Endothelial cell of umbilical vein (primary cell): ENCODE results near the gene REG1A. TPM values are rescaled to one million over a fixed set of nuclear protein-coding genes. Genes with fewer than 3 reads are reported as not detected.

Experiments used
- BruUV-seq: library from RNA; stranded (reverse); fragments of 400-500 nt; replicated peaks from 2 replicates; lab custom pipeline; 2021; lab: Mats Ljungman, UMichigan
- CTCF ChIA-PET: fragments of 300-600, 350-600 bp; sonication (Branson Sonifier 250); formaldehyde crosslinking; loops from one replicate; lab custom pipeline; 2021; ENCODE audit warnings: antibody characterized with exemption, inconsistent platforms; lab: Charles Lee
- POLR2A ChIA-PET: fragments of 300-600, 350-600 bp; sonication (Branson Sonifier 250); formaldehyde crosslinking; loops from one replicate; lab custom pipeline; 2021; ENCODE audit warnings: antibody characterized with exemption, inconsistent platforms; lab: Charles Lee
- DNase-seq: peaks from one replicate; pipeline ENCODE4 v3.0.0-alpha.2; 2011; ENCODE audit warnings: low read depth, low spot score
- FAIRE-seq: peaks from 2 replicates; lab custom pipeline; 2011; peaks lifted over from hg19 to GRCh38; lab: Jason Lieb, UNC
- H2AFZ ChIP-seq: 2 replicates; pipeline ENCODE4 v1.6.0; 2012; ENCODE audit warnings: low read depth, low read length, control low read depth, inconsistent platforms
- H3K27ac ChIP-seq: 2 replicates; pipeline ENCODE4 v1.5.1; 2011; ENCODE audit warnings: low read depth, mild to moderate bottlenecking, control low read depth, low read length, moderate library complexity; ENCODE audit not compliant: insufficient read depth
- H3K27me3 ChIP-seq, 2 experiments: 2 replicates each; pipeline versions ENCODE4 v1.6.0 to v1.6.1; 2011; ENCODE audit warnings: low read length in 2 of 2, mixed read lengths in 1 of 2; ENCODE audit not compliant: control insufficient read depth in 2 of 2, insufficient read depth in 2 of 2
- H3K36me3 ChIP-seq, 2 experiments: 2 replicates in 1 of 2; 3 replicates in 1 of 2; pipeline ENCODE4 v1.5.1; 2011; ENCODE audit warnings: low read length in 2 of 2, mild to moderate bottlenecking in 1 of 2, moderate library complexity in 1 of 2; ENCODE audit not compliant: control insufficient read depth in 2 of 2, insufficient read depth in 2 of 2; ENCODE audit errors: extremely low read depth in 1 of 2
- H3K4me1 ChIP-seq: 3 replicates; pipeline ENCODE4 v1.5.1; 2011; ENCODE audit warnings: mild to moderate bottlenecking, low read length; ENCODE audit not compliant: control insufficient read depth, insufficient read depth; ENCODE audit errors: extremely low read depth
- H3K4me2 ChIP-seq: 2 replicates; pipeline ENCODE4 v1.6.1; 2011; ENCODE audit warnings: low read length, control low read depth, mixed read lengths; ENCODE audit not compliant: insufficient read depth
- H3K4me3 ChIP-seq, 3 experiments: fragments of 200-600 bp in 1 of 3; sonication (generic), shearing (Covaris generic) in 1 of 3; replicated peaks in 1 of 3; 2 replicates each; pipeline ENCODE4 v1.5.1; 2011 to 2016; ENCODE audit warnings: control low read depth in 3 of 3, low read length in 3 of 3, mild to moderate bottlenecking in 2 of 3, inconsistent platforms in 1 of 3, low read depth in 1 of 3, moderate library complexity in 1 of 3; ENCODE audit not compliant: insufficient read depth in 1 of 3
- H3K79me2 ChIP-seq: 2 replicates; pipeline ENCODE4 v1.6.0; 2012; ENCODE audit warnings: low read length, inconsistent platforms; ENCODE audit not compliant: control insufficient read depth, insufficient read depth
- H3K9ac ChIP-seq: replicated peaks from 2 replicates; pipeline ENCODE3; 2011; ENCODE audit warnings: low read length, control low read depth; ENCODE audit not compliant: insufficient read depth; ENCODE audit errors: extremely low read depth
- H3K9me1 ChIP-seq: replicated peaks from 3 replicates; pipeline ENCODE4 v1.6.0; 2011; ENCODE audit warnings: mild to moderate bottlenecking, low read length; ENCODE audit not compliant: control insufficient read depth, insufficient read depth; ENCODE audit errors: extremely low read depth
- H3K9me3 ChIP-seq: replicated peaks from 2 replicates; pipeline ENCODE4 v1.5.1; 2012; ENCODE audit warnings: low read length, inconsistent platforms; ENCODE audit not compliant: control insufficient read depth, insufficient read depth
- H4K20me1 ChIP-seq: replicated peaks from 2 replicates; pipeline ENCODE3; 2011; ENCODE audit warnings: mild to moderate bottlenecking, low read length; ENCODE audit not compliant: control insufficient read depth, insufficient read depth; ENCODE audit errors: extremely low read depth
- EZH2 ChIP-seq: IDR thresholded peaks from 2 replicates; pipeline ENCODE4 v1.6.1; 2012; ENCODE audit warnings: borderline replicate concordance, low read depth, mild to moderate bottlenecking, moderate library complexity, low read length, inconsistent platforms; ENCODE audit not compliant: severe bottlenecking
- FOS ChIP-seq: IDR thresholded peaks from 2 replicates; pipeline ENCODE4 v1.6.1; 2011; ENCODE audit warnings: mild to moderate bottlenecking, low read length, moderate library complexity, borderline replicate concordance; ENCODE audit not compliant: insufficient read depth
- GATA2 ChIP-seq: IDR thresholded peaks from 2 replicates; pipeline ENCODE4 v1.7.0; 2011; ENCODE audit warnings: low read depth, mild to moderate bottlenecking, moderate library complexity, mixed read lengths, low read length; ENCODE audit not compliant: insufficient read length, insufficient read depth
- JUN ChIP-seq: IDR thresholded peaks from 2 replicates; pipeline ENCODE4 v1.6.1; 2011; ENCODE audit warnings: borderline replicate concordance, low read depth; ENCODE audit not compliant: insufficient read length, insufficient read depth
- MAX ChIP-seq: IDR thresholded peaks from 2 replicates; pipeline ENCODE4 v1.6.1; 2011; ENCODE audit not compliant: insufficient read depth, insufficient read length
- MYC ChIP-seq: IDR thresholded peaks from one replicate; pipeline ENCODE4 v1.6.1; 2011; ENCODE audit warnings: mild to moderate bottlenecking, low read depth, low read length
- POLR2A ChIP-seq: IDR thresholded peaks from 2 replicates; pipeline ENCODE4 v1.6.1; 2012; ENCODE audit warnings: low read depth, mild to moderate bottlenecking, control low read depth, low read length
- POLR2AphosphoS5 ChIP-seq: IDR thresholded peaks from 2 replicates; pipeline ENCODE4 v1.6.1; 2012; ENCODE audit warnings: low read depth, mild to moderate bottlenecking, control low read depth, low read length, moderate library complexity; ENCODE audit not compliant: insufficient read depth
- dilution Hi-C: fragments of 300-500 bp; cut with MboI; formaldehyde crosslinking; loops from one replicate; pipeline ENCODE4 v1.15.0; 2019; ENCODE audit warnings: low sequenced_read_pairs; ENCODE audit not compliant: extremely low pct_ligation_motif_present
- intact Hi-C: fragments of 100-400 bp; cut with micrococcal nuclease; formaldehyde crosslinking; loops from one replicate; pipeline ENCODE4 v1.10.0; 2022
- polyA plus RNA-seq, 4 experiments: library from polyadenylated mRNA; depleted of rRNA in 3 of 4; stranded (reverse) in 3 of 4; unstranded in 1 of 4; fragments of >200 nt; gene quantifications; 2 replicates each; pipeline versions ENCODE4 v1.2.1 to v1.2.3, GENCODE V29; 2011 to 2012; ENCODE audit warnings: missing spikeins in 1 of 4
- total RNA-seq: library from RNA; stranded (reverse); gene quantifications from 2 replicates; pipeline ENCODE4 v1.2.3, GENCODE V29; 2021
- TF ChIP-seq, protein P1 (sequence below), 2 donors: IDR thresholded peaks; 1 replicate in 1 of 2; 2 replicates in 1 of 2; pipeline ENCODE4 v1.5.1; 2011; ENCODE audit warnings: low read length in 2 of 2, mild to moderate bottlenecking in 2 of 2, moderate library complexity in 2 of 2, control low read depth in 1 of 2, inconsistent platforms in 1 of 2, low read depth in 1 of 2; ENCODE audit not compliant: insufficient read depth in 1 of 2; ENCODE audit errors: extremely low read depth in 1 of 2

Gene REG1A
- total and polyA plus RNA-seq, 2 donors (not counting 3 experiments of a cell fraction or from before 2014, with no cell fraction given), result not detected

- POLR2A ChIA-PET, result no interaction called here
These were observed 20.0 kb upstream of the REG1A start for GRCh38 chr2:79100285-79100684.

More at GRCh38 chr2:79100285-79100684, 20.0 kb upstream of the REG1A start:
- no peak overlapping the region for H3K27ac ChIP-seq
- CTCF ChIA-PET, result no interaction called here
- H3K9me3 ChIP-seq, result peaks cover 7% of the 10 kb centered on the region
- H3K36me3 ChIP-seq, result no peaks in the 10 kb centered on the region
- TF ChIP-seq EZH2, result no peak
- TF ChIP-seq POLR2A, result no peak
- no peak for TF ChIP-seq MAX
- TF ChIP-seq FOS, result no peak
- TF ChIP-seq JUN, result no peak
- TF ChIP-seq, protein P1, sequence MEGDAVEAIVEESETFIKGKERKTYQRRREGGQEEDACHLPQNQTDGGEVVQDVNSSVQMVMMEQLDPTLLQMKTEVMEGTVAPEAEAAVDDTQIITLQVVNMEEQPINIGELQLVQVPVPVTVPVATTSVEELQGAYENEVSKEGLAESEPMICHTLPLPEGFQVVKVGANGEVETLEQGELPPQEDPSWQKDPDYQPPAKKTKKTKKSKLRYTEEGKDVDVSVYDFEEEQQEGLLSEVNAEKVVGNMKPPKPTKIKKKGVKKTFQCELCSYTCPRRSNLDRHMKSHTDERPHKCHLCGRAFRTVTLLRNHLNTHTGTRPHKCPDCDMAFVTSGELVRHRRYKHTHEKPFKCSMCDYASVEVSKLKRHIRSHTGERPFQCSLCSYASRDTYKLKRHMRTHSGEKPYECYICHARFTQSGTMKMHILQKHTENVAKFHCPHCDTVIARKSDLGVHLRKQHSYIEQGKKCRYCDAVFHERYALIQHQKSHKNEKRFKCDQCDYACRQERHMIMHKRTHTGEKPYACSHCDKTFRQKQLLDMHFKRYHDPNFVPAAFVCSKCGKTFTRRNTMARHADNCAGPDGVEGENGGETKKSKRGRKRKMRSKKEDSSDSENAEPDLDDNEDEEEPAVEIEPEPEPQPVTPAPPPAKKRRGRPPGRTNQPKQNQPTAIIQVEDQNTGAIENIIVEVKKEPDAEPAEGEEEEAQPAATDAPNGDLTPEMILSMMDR (IDR thresholded peaks at IDR 0.05; ENCODE audit: extremely low read depth in 1 of 2, insufficient read depth in 1 of 2, low read depth in 1 of 2, low read length in 2 of 2), result no peak
- TF ChIP-seq MYC, result no peak
- no peak for TF ChIP-seq GATA2
- TF ChIP-seq POLR2AphosphoS5, result no peak
- H3K9ac ChIP-seq, result no peak overlapping the region
- BruUV-seq, result no TSS peak
- no peak overlapping the region for H2AFZ ChIP-seq
- no peaks in the 10 kb centered on the region for H3K4me1 ChIP-seq
- no peak for DNase-seq
- no peak overlapping the region for H3K4me2 ChIP-seq
- no peak for FAIRE-seq
- intact Hi-C loops (no loop called here), dilution Hi-C loops (no loop called here)
- no peaks in the 10 kb centered on the region for H3K9me1 ChIP-seq
- H3K79me2 ChIP-seq, result no peaks in the 10 kb centered on the region
- H3K27me3 ChIP-seq, result no peaks in the 10 kb centered on the region
- no peaks in the 10 kb centered on the region for H4K20me1 ChIP-seq
- H3K4me3 ChIP-seq, result no peak overlapping the region
